Caco-2 (cell line): ENCODE measurements around the gene SAMD4A. TPM values are rescaled to one million over a fixed set of nuclear protein-coding genes. Genes with fewer than 3 reads are reported as not detected.

Experiments used
- BruUV-seq: library from RNA; stranded (reverse); fragments of 400-500 nt; replicated peaks from 2 replicates; lab custom pipeline; 2021; lab: Mats Ljungman, UMichigan
- CTCF ChIA-PET: fragments of 300-600 bp; sonication (Branson Sonifier 250); formaldehyde crosslinking; loops from one replicate; lab custom pipeline; 2022; ENCODE audit warnings: antibody characterized with exemption; lab: Charles Lee
- POLR2A ChIA-PET: fragments of 300-600 bp; sonication (Branson Sonifier 250); formaldehyde crosslinking; loops from one replicate; lab custom pipeline; 2022; ENCODE audit warnings: antibody characterized with exemption; lab: Charles Lee
- DNase-seq, 2 experiments: peaks; one replicate each; pipeline versions ENCODE4 v3.0.0 to v3.0.0-alpha.2; 2020 to 2022
- H3K27me3 ChIP-seq: replicated peaks from 2 replicates; pipeline ENCODE4 v1.6.0; 2011; ENCODE audit warnings: low read length; ENCODE audit not compliant: control insufficient read depth, insufficient read depth
- H3K36me3 ChIP-seq: 2 replicates; pipeline ENCODE4 v1.5.1; 2011; ENCODE audit warnings: low read length; ENCODE audit not compliant: control insufficient read depth, insufficient read depth
- H3K4me1 ChIP-seq: fragments of 250-450 bp; sonication (Bioruptor Pico); 2 replicates; pipeline ENCODE4 v1.5.1; 2020; ENCODE audit warnings: mild to moderate bottlenecking
- H3K4me3 ChIP-seq: 2 replicates; pipeline ENCODE4 v1.5.1; 2011; ENCODE audit warnings: low read depth, mild to moderate bottlenecking, control low read depth, low read length
- H3K9me3 ChIP-seq: fragments of 250-450 bp; sonication (Bioruptor Pico); 2 replicates; pipeline ENCODE4 v1.5.1; 2020; ENCODE audit warnings: mild to moderate bottlenecking, moderate library complexity
- H3K27ac Mint-ChIP-seq: one replicate; pipeline ENCODE4 v1.8.0; 2022; ENCODE audit warnings: mixed read lengths; ENCODE audit not compliant: unreplicated experiment
- H3K27me3 Mint-ChIP-seq: one replicate; pipeline ENCODE4 v1.8.0; 2022; ENCODE audit warnings: mixed read lengths; ENCODE audit not compliant: insufficient read depth, unreplicated experiment
- H3K36me3 Mint-ChIP-seq: one replicate; pipeline ENCODE4 v1.8.0; 2022; ENCODE audit warnings: mild to moderate bottlenecking, mixed read lengths; ENCODE audit not compliant: insufficient read depth, unreplicated experiment
- H3K4me1 Mint-ChIP-seq: one replicate; pipeline ENCODE4 v1.8.0; 2022; ENCODE audit warnings: low read depth, mixed read lengths; ENCODE audit not compliant: unreplicated experiment
- H3K4me3 Mint-ChIP-seq: one replicate; pipeline ENCODE4 v1.8.0; 2022; ENCODE audit warnings: mild to moderate bottlenecking, moderate library complexity, mixed read lengths; ENCODE audit not compliant: unreplicated experiment
- H3K9me3 Mint-ChIP-seq: one replicate; pipeline ENCODE4 v1.8.0; 2022; ENCODE audit warnings: mixed read lengths; ENCODE audit not compliant: unreplicated experiment
- intact Hi-C: fragments of 100-400 bp; cut with micrococcal nuclease; formaldehyde crosslinking; loops from one replicate; pipeline ENCODE4 v1.10.0; 2022; ENCODE audit not compliant: unreplicated experiment
- total RNA-seq: library from RNA; stranded (reverse); gene quantifications from 2 replicates; pipeline ENCODE4 v1.2.3, GENCODE V29; 2022
- TF ChIP-seq, protein P1 (sequence below), 2 experiments: fragments of 200-600 bp in 1 of 2; IDR thresholded peaks; 1 replicate in 1 of 2; 2 replicates in 1 of 2; pipeline versions ENCODE4 v1.5.1 to v1.8.0; 2011 to 2022; ENCODE audit warnings: antibody characterized with exemption in 1 of 2, control low read depth in 1 of 2, inconsistent platforms in 1 of 2, low read depth in 1 of 2, low read length in 1 of 2, mild to moderate bottlenecking in 1 of 2, moderate library complexity in 1 of 2; ENCODE audit not compliant: insufficient read depth in 1 of 2, severe bottlenecking in 1 of 2, unreplicated experiment in 1 of 2

The SAMD4A gene
- total RNA-seq, 1 experiment from 2014 or later, result 60.8 TPM

- Histone ChIP-seq H3K36me3 (no peaks in the 10 kb centered on the region), H3K4me3 (no peak overlapping the region), H3K27me3 (no peaks in the 10 kb centered on the region), H3K9me3 (no peaks in the 10 kb centered on the region), H3K4me1 (peaks cover 17% of the 10 kb centered on the region)
- H3K36me3 Mint-ChIP-seq, result peaks cover 43% of the 10 kb centered on the region
- H3K9me3 Mint-ChIP-seq, result no peaks in the 10 kb centered on the region
- POLR2A ChIA-PET, result no interaction called here
- DNase-seq, result no peak
- no peak overlapping the region for H3K27ac Mint-ChIP-seq
- H3K4me1 Mint-ChIP-seq, result peaks cover 15% of the 10 kb centered on the region
- TF ChIP-seq, protein P1, sequence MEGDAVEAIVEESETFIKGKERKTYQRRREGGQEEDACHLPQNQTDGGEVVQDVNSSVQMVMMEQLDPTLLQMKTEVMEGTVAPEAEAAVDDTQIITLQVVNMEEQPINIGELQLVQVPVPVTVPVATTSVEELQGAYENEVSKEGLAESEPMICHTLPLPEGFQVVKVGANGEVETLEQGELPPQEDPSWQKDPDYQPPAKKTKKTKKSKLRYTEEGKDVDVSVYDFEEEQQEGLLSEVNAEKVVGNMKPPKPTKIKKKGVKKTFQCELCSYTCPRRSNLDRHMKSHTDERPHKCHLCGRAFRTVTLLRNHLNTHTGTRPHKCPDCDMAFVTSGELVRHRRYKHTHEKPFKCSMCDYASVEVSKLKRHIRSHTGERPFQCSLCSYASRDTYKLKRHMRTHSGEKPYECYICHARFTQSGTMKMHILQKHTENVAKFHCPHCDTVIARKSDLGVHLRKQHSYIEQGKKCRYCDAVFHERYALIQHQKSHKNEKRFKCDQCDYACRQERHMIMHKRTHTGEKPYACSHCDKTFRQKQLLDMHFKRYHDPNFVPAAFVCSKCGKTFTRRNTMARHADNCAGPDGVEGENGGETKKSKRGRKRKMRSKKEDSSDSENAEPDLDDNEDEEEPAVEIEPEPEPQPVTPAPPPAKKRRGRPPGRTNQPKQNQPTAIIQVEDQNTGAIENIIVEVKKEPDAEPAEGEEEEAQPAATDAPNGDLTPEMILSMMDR (IDR thresholded peaks at IDR 0.05; ENCODE audit: insufficient read depth in 1 of 2, low read depth in 1 of 2, low read length in 1 of 2, severe bottlenecking in 1 of 2, unreplicated experiment in 1 of 2), result no peak
- CTCF ChIA-PET, result interaction anchor here (0.7 kb wide), 1 partner anchor 49 kb away, joined by 3 read pairs; no protein-coding TSS in a partner anchor
- H3K27me3 Mint-ChIP-seq, result no peaks in the 10 kb centered on the region
- no TSS peak for BruUV-seq
- intact Hi-C loops, result no loop called here
- no peak overlapping the region for H3K4me3 Mint-ChIP-seq
Measured at GRCh38 chr14:54724676-54725325, 157.9 kb downstream of the SAMD4A start.

DNA sequence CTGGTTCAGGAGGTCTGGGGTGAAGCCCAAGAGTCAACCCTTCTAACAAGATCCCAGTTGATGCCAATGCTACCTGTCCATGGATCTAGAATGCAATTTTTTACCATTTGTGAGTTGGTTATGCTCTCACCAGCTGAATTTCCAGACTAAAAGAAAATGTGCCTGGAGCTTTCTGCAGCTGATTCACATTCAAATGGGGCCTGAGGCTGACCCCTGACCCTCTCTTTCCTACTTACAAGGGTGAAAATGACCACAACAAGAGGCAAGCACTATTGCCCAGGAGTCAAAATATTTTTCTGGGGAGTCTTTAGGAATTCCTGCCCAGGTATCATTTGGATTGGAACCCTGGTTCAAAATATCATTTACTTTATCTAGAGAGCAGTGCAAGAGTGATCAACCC, 159.1 kb downstream of the SAMD4A start:
- peaks cover 3% of the 10 kb centered on the region for H3K4me1 Mint-ChIP-seq
- H3K4me3 ChIP-seq, result no peak overlapping the region
- no peaks in the 10 kb centered on the region for H3K9me3 Mint-ChIP-seq
- H3K4me3 Mint-ChIP-seq, result no peak overlapping the region
- no peak overlapping the region for H3K27ac Mint-ChIP-seq
- peaks cover 15% of the 10 kb centered on the region for H3K4me1 ChIP-seq
- TF ChIP-seq, protein P1 (IDR thresholded peaks at IDR 0.05; ENCODE audit: insufficient read depth in 1 of 2, low read depth in 1 of 2, low read length in 1 of 2, severe bottlenecking in 1 of 2, unreplicated experiment in 1 of 2), result no peak
- H3K27me3 ChIP-seq, result no peaks in the 10 kb centered on the region
- H3K36me3 ChIP-seq, result no peaks in the 10 kb centered on the region
- intact Hi-C loops, result no loop called here
- H3K27me3 Mint-ChIP-seq, result no peaks in the 10 kb centered on the region
- H3K9me3 ChIP-seq, result no peaks in the 10 kb centered on the region
- no peak for DNase-seq
- BruUV-seq, result no TSS peak
- POLR2A ChIA-PET, result no interaction called here
- peaks cover 32% of the 10 kb centered on the region for H3K36me3 Mint-ChIP-seq
- CTCF ChIA-PET, result no interaction called here

GRCh38 chr14:54727929-54728328, 161.0 kb downstream of the SAMD4A start:
- H3K4me1 ChIP-seq, result peaks cover 9% of the 10 kb centered on the region
- Mint-ChIP-seq H3K9me3 (no peaks in the 10 kb centered on the region), H3K4me1 (no peaks in the 10 kb centered on the region), H3K36me3 (peaks cover 21% of the 10 kb centered on the region), H3K4me3 (no peak overlapping the region), H3K27ac (no peak overlapping the region), H3K27me3 (no peaks in the 10 kb centered on the region)
- no peak overlapping the region for H3K4me3 ChIP-seq
- TF ChIP-seq, protein P1 (IDR thresholded peaks at IDR 0.05; ENCODE audit: insufficient read depth in 1 of 2, low read depth in 1 of 2, low read length in 1 of 2, severe bottlenecking in 1 of 2, unreplicated experiment in 1 of 2), result no peak
- intact Hi-C loops, result no loop called here
- no peaks in the 10 kb centered on the region for H3K27me3 ChIP-seq
- BruUV-seq, result no TSS peak
- ChIA-PET POLR2A (no interaction called here), CTCF (no interaction called here)
- no peak for DNase-seq
- no peaks in the 10 kb centered on the region for H3K9me3 ChIP-seq
- H3K36me3 ChIP-seq, result no peaks in the 10 kb centered on the region
